CD14-positive monocyte (primary cell): ENCODE results near the gene MAT2A. TPM values are rescaled to one million over a fixed set of nuclear protein-coding genes. Genes with fewer than 3 reads are reported as not detected.
"Not testable (repeated sequence)": the region's sequence is repeated elsewhere in the genome, so short reads cannot be mapped to it uniquely, and the experiment has no call there.

Experiments
- DNase-seq, 3 donors: peaks; one replicate each; pipeline ENCODE4 v3.0.0-alpha.2; 2011 to 2022
- H2AFZ ChIP-seq: 2 replicates; pipeline ENCODE4 v1.6.0; 2012; ENCODE audit warnings: mild to moderate bottlenecking, low read depth, low read length, inconsistent platforms; ENCODE audit not compliant: insufficient read depth, poor library complexity, severe bottlenecking
- H3K27ac ChIP-seq, 2 donors: 1 replicate in 1 of 2; 2 replicates in 1 of 2; pipeline ENCODE4 v1.5.1; 2012 to 2013; ENCODE audit warnings: low read length in 2 of 2, control low read depth in 1 of 2, inconsistent platforms in 1 of 2, low read depth in 1 of 2, mild to moderate bottlenecking in 1 of 2
- H3K27me3 ChIP-seq, 2 donors: one replicate each; pipeline versions ENCODE4 v1.6.0 to v1.6.1; 2011 to 2013; ENCODE audit warnings: low read length in 2 of 2; ENCODE audit not compliant: control insufficient read depth in 2 of 2, insufficient read depth in 2 of 2
- H3K36me3 ChIP-seq, 2 donors: replicated peaks in 1 of 2; 1 replicate in 1 of 2; 2 replicates in 1 of 2; pipeline versions ENCODE4 v1.5.1 to v1.6.1; 2012 to 2013; ENCODE audit warnings: low read length in 2 of 2, control low read depth in 1 of 2, inconsistent platforms in 1 of 2, mild to moderate bottlenecking in 1 of 2; ENCODE audit not compliant: insufficient read depth in 2 of 2, control insufficient read depth in 1 of 2
- H3K4me1 ChIP-seq, 2 donors: 1 replicate in 1 of 2; 2 replicates in 1 of 2; pipeline versions ENCODE4 v1.5.1 to v1.6.1; 2012 to 2013; ENCODE audit warnings: low read length in 2 of 2, control low read depth in 1 of 2, inconsistent platforms in 1 of 2, mild to moderate bottlenecking in 1 of 2, moderate library complexity in 1 of 2; ENCODE audit not compliant: insufficient read depth in 2 of 2, control insufficient read depth in 1 of 2
- H3K4me2 ChIP-seq: replicated peaks from 2 replicates; pipeline ENCODE3; 2012; ENCODE audit warnings: low read length, moderate library complexity, mild to moderate bottlenecking; ENCODE audit not compliant: poor library complexity, severe bottlenecking; ENCODE audit errors: extremely low read depth
- H3K4me3 ChIP-seq, 3 experiments: fragments of 200-600 bp in 1 of 3; sonication (generic) in 1 of 3; replicated peaks in 1 of 3; 1 replicate in 2 of 3; 2 replicates in 1 of 3; pipeline ENCODE4 v1.5.1; 2011 to 2013; ENCODE audit warnings: low read length in 3 of 3, mild to moderate bottlenecking in 3 of 3, control low read depth in 2 of 3, low read depth in 2 of 3, inconsistent platforms in 1 of 3, moderate library complexity in 1 of 3
- H3K79me2 ChIP-seq: 2 replicates; pipeline ENCODE4 v1.6.0; 2012; ENCODE audit warnings: mild to moderate bottlenecking, control low read depth, inconsistent platforms, low read length, moderate library complexity; ENCODE audit not compliant: insufficient read depth
- H3K9ac ChIP-seq: 2 replicates; pipeline ENCODE4 v1.6.0; 2017; ENCODE audit warnings: low read length, mild to moderate bottlenecking; ENCODE audit not compliant: insufficient read depth, poor library complexity, severe bottlenecking
- H3K9me3 ChIP-seq, 2 donors: replicated peaks in 1 of 2; 1 replicate in 1 of 2; 2 replicates in 1 of 2; pipeline versions ENCODE4 v1.5.1 to v1.6.1; 2012 to 2013; ENCODE audit warnings: low read length in 2 of 2, control low read depth in 1 of 2; ENCODE audit not compliant: control insufficient read depth in 1 of 2, insufficient read depth in 1 of 2
- H4K20me1 ChIP-seq: 2 replicates; pipeline ENCODE4 v1.6.0; 2012; ENCODE audit warnings: mild to moderate bottlenecking, low read length, control low read depth, moderate library complexity; ENCODE audit not compliant: insufficient read depth
- H3K27ac Mint-ChIP-seq, 7 donors: one replicate each; pipeline ENCODE4 v1.8.0; 2020; ENCODE audit warnings: mild to moderate bottlenecking in 7 of 7, mixed read lengths in 7 of 7, moderate library complexity in 6 of 7, inconsistent platforms in 2 of 7
- H3K27me3 Mint-ChIP-seq, 3 donors: one replicate each; pipeline ENCODE4 v1.8.0; 2021 to 2022; ENCODE audit warnings: low read depth in 3 of 3, mild to moderate bottlenecking in 3 of 3, mixed read lengths in 3 of 3, moderate library complexity in 3 of 3, inconsistent platforms in 1 of 3
- H3K36me3 Mint-ChIP-seq, 2 donors: one replicate each; pipeline ENCODE4 v1.8.0; 2020; ENCODE audit warnings: mixed read lengths in 2 of 2, inconsistent platforms in 1 of 2, mild to moderate bottlenecking in 1 of 2
- H3K4me1 Mint-ChIP-seq: one replicate; pipeline ENCODE4 v1.8.0; 2020; ENCODE audit warnings: mild to moderate bottlenecking, mixed read lengths
- H3K4me3 Mint-ChIP-seq, 2 donors: one replicate each; pipeline ENCODE4 v1.8.0; 2020; ENCODE audit warnings: mild to moderate bottlenecking in 2 of 2, mixed read lengths in 2 of 2, moderate library complexity in 1 of 2
- H3K9me3 Mint-ChIP-seq, 7 donors: one replicate each; pipeline ENCODE4 v1.8.0; 2020 to 2022; ENCODE audit warnings: mixed read lengths in 7 of 7, mild to moderate bottlenecking in 6 of 7, moderate library complexity in 6 of 7, inconsistent platforms in 2 of 7
- whole genome bisulfite sequencing: methylation state at CpG from one replicate; pipeline ENCODE4 v1.1.5; 2013; ENCODE audit warnings: missing lambda C conversion rate; ENCODE audit not compliant: insufficient coverage; 5-methylcytosine and 5-hydroxymethylcytosine counted together
- intact Hi-C, 2 donors: fragments of 100-400 bp; cut with micrococcal nuclease; formaldehyde crosslinking; loops; one replicate each; pipeline versions ENCODE4 v1.15.0 to v1.15.1; 2023
- polyA plus RNA-seq, 3 donors: library from polyadenylated mRNA; depleted of rRNA in 1 of 3; unstranded in 2 of 3; stranded (reverse) in 1 of 3; fragments of 300-500 nt in 2 of 3; fragments of >200 nt in 1 of 3; fragmentation: Illumina TruSeq in 2 of 3; gene quantifications; 1 replicate in 2 of 3; 2 replicates in 1 of 3; pipeline ENCODE4 v1.2.3, GENCODE V29; 2012 to 2021
- TF ChIP-seq, protein P1 (sequence below): fragments of 200-600 bp; IDR thresholded peaks from one replicate; pipeline ENCODE4 v1.8.0; 2022; ENCODE audit warnings: antibody characterized with exemption, mild to moderate bottlenecking

Gene MAT2A
- polyA plus RNA-seq, 3 donors, result 97.0 to 454 (median 117) TPM

DNA sequence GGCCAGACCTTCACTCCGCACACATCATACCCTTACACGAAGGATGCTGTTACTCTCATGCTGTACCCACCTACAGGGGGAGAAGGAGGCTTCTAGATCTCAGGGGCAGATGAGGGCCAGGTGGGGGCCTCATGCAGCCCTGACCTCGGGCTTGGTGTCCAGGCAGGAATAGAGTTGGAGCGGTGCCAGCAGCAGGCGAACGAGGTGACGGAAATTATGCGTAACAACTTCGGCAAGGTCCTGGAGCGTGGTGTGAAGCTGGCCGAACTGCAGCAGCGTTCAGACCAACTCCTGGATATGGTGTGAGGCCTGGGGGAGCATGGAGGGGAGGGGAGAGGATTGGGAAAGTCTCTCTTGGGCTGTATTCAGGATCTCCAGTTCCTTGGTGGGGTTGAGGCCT is 52.6 kb downstream of the MAT2A start:
- intact Hi-C loops, result no loop called here
- Histone ChIP-seq H3K4me1 (peaks cover 74 to 79% of the 10 kb centered on the region in 2 donors), H4K20me1 (peaks cover 4% of the 10 kb centered on the region)

DNA sequence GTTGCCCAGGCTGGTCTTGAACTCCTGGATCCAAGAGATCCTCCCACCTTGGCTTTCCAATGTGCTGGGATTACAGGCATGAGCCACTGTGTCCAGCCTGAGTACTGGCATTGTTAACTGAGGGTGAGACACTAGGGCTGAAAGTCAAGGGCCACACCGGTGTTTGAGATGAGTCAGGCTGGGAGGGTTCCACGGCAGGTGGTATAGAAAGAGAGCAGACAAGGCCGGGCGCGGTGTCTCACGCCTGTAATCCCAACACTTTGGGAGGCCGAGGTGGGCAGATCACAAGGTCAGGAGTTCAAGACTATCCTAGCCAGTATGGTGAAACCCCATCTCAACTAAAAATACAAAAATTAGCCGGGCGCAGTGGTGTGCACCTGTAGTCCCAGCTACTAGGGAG is 53.3 kb downstream of the MAT2A start:
- Histone ChIP-seq H3K79me2 (peaks cover 75% of the 10 kb centered on the region), H3K4me1 (peaks cover 73 to 78% of the 10 kb centered on the region in 2 donors)

More for the DNA sequence above, 52.6 kb downstream of the MAT2A start:
- DNase-seq, result no peak
- Mint-ChIP-seq H3K4me1 (peaks cover 78% of the 10 kb centered on the region), H3K36me3 (peaks cover 14 to 18% of the 10 kb centered on the region in 2 donors), H3K9me3 (peaks cover 0 to 2% (median 0%) of the 10 kb centered on the region in 7 donors), H3K27me3 (peaks cover 0 to 7% (median 2%) of the 10 kb centered on the region in 3 donors), H3K4me3 (no peak overlapping the region), H3K27ac (peak overlapping the region in 5 of 7 donors; percentile 50 to 90 (median 80))
- Histone ChIP-seq H3K9ac (no peak overlapping the region), H3K36me3 (peaks cover 0 to 6% of the 10 kb centered on the region in 2 donors), H3K79me2 (peaks cover 68% of the 10 kb centered on the region), H3K27ac (peak overlapping the region; percentile 41 to 71), H3K4me2 (peak overlapping the region; percentile 63), H3K4me3 (peak overlapping the region in 1 of 3 experiments; percentile 61), H3K9me3 (no peaks in the 10 kb centered on the region), H2AFZ (no peak overlapping the region), H3K27me3 (no peaks in the 10 kb centered on the region)
- 86% methylated on average over 10 of the region's 12 CpGs for WGBS
- TF ChIP-seq, protein P1, sequence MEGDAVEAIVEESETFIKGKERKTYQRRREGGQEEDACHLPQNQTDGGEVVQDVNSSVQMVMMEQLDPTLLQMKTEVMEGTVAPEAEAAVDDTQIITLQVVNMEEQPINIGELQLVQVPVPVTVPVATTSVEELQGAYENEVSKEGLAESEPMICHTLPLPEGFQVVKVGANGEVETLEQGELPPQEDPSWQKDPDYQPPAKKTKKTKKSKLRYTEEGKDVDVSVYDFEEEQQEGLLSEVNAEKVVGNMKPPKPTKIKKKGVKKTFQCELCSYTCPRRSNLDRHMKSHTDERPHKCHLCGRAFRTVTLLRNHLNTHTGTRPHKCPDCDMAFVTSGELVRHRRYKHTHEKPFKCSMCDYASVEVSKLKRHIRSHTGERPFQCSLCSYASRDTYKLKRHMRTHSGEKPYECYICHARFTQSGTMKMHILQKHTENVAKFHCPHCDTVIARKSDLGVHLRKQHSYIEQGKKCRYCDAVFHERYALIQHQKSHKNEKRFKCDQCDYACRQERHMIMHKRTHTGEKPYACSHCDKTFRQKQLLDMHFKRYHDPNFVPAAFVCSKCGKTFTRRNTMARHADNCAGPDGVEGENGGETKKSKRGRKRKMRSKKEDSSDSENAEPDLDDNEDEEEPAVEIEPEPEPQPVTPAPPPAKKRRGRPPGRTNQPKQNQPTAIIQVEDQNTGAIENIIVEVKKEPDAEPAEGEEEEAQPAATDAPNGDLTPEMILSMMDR, result no peak

More for the DNA sequence above, 53.3 kb downstream of the MAT2A start:
- H3K9me3 ChIP-seq, H3K27me3 Mint-ChIP-seq, H3K9ac ChIP-seq, H3K27ac ChIP-seq, H2AFZ ChIP-seq, H3K4me2 ChIP-seq, H3K4me3 ChIP-seq, H3K9me3 Mint-ChIP-seq, intact Hi-C loops, DNase-seq, H3K4me3 Mint-ChIP-seq, H3K27me3 ChIP-seq: not testable (repeated sequence)
- peaks cover 6 to 13% of the 10 kb centered on the region in 2 donors for H3K36me3 ChIP-seq
- H4K20me1 ChIP-seq, result peaks cover 12% of the 10 kb centered on the region
- Mint-ChIP-seq H3K4me1 (peaks cover 77% of the 10 kb centered on the region), H3K36me3 (peaks cover 21 to 25% of the 10 kb centered on the region in 2 donors), H3K27ac (peak overlapping the region in 4 of 7 donors; percentile 46 to 90 (median 66))
- WGBS, result 93% methylated on average over 2 of the region's 9 CpGs
